A549 (cell line): ENCODE measurements around the gene RASSF8. TPM values are rescaled to one million over a fixed set of nuclear protein-coding genes. Genes with fewer than 3 reads are reported as not detected.

Source experiments
- ATAC-seq, 2 experiments: fragments of 200-7000 bp in 1 of 2; fragments of >200 bp in 1 of 2; cut with Nextera tagmentation in 1 of 2; cut with Tn5 transposase in 1 of 2; 3 replicates each; pipeline versions ENCODE4 v1.8.0 to v1.9.1; 2018 to 2020; ENCODE audit warnings: mild to moderate bottlenecking in 1 of 2, moderate library complexity in 1 of 2
- CTCF ChIA-PET: fragments of 300-600 bp; sonication (Branson Sonifier 250); formaldehyde crosslinking; extraction: SDS; loops from one replicate; lab custom pipeline; 2021; ENCODE audit warnings: antibody characterized with exemption, inconsistent platforms; lab: Yijun Ruan, JAX
- POLR2A ChIA-PET: fragments of 350-600 bp; formaldehyde crosslinking; extraction: SDS; loops from one replicate; lab custom pipeline; 2021; ENCODE audit warnings: antibody characterized with exemption, inconsistent platforms; lab: Yijun Ruan, JAX
- DNase-seq, 2 experiments: peaks; one replicate each; pipeline versions ENCODE4 v3.0.0 to v3.0.0-alpha.2; 2011 to 2016; ENCODE audit warnings: low read depth in 1 of 2, low spot score in 1 of 2
- FAIRE-seq: peaks from 2 replicates; lab custom pipeline; 2011; peaks lifted over from hg19 to GRCh38; lab: Jason Lieb, UNC
- H3K27ac ChIP-seq, 2 experiments: fragments of >200 bp; sonication (Bioruptor Twin); formaldehyde crosslinking; 3 replicates each; pipeline ENCODE4 v1.5.1; 2016 to 2017
- H3K4me1 ChIP-seq: fragments of >200 bp; sonication (Bioruptor Twin); formaldehyde crosslinking; 3 replicates; pipeline ENCODE4 v1.6.1; 2016
- H3K4me2 ChIP-seq: fragments of >200 bp; sonication (Bioruptor Twin); formaldehyde crosslinking; 3 replicates; pipeline ENCODE4 v1.6.1; 2016
- H3K4me3 ChIP-seq: fragments of >200 bp; sonication (Bioruptor Twin); formaldehyde crosslinking; 3 replicates; pipeline ENCODE4 v1.5.1; 2016
- H3K9me3 ChIP-seq: fragments of >200 bp; sonication (Bioruptor Twin); formaldehyde crosslinking; 3 replicates; pipeline ENCODE4 v1.6.1; 2016
- BCL3 ChIP-seq: fragments of >200 bp; sonication (Bioruptor Twin); formaldehyde crosslinking; IDR thresholded peaks from 3 replicates; pipeline ENCODE4 v1.6.1; 2016
- CBX2 ChIP-seq: fragments of 200-600 bp; sonication (generic); IDR thresholded peaks from 2 replicates; pipeline ENCODE4 v1.6.1; 2016; ENCODE audit warnings: low read depth, mild to moderate bottlenecking, borderline replicate concordance
- CEBPB ChIP-seq, 2 experiments: fragments of >200 bp in 1 of 2; sonication (Bioruptor Twin) in 1 of 2; formaldehyde crosslinking in 1 of 2; IDR thresholded peaks; 2 replicates each; pipeline ENCODE4 v1.6.1; 2012 to 2016
- CHD4 ChIP-seq: fragments of 200-600 bp; sonication (generic); IDR thresholded peaks from 2 replicates; pipeline ENCODE4 v1.6.1; 2016; ENCODE audit warnings: antibody characterized with exemption, mild to moderate bottlenecking, borderline replicate concordance
- CTCF ChIP-seq: fragments of >200 bp; sonication (Bioruptor Twin); formaldehyde crosslinking; IDR thresholded peaks from 3 replicates; pipeline ENCODE4 v1.5.1; 2016
- EP300 ChIP-seq, 2 experiments: fragments of >200 bp; sonication (Bioruptor Twin); formaldehyde crosslinking; IDR thresholded peaks; 2 replicates in 1 of 2; 3 replicates in 1 of 2; pipeline ENCODE4 v1.6.1; 2016 to 2017
- FOSL2 ChIP-seq, 2 experiments: fragments of 450-650 bp in 1 of 2; fragments of >200 bp in 1 of 2; sonication (Bioruptor Twin) in 1 of 2; formaldehyde crosslinking; IDR thresholded peaks; 2 replicates each; pipeline versions ENCODE4 v1.5.0 to v1.6.1; 2016 to 2020; ENCODE audit warnings: mild to moderate bottlenecking in 1 of 2, moderate library complexity in 1 of 2
- FOXS1 ChIP-seq: fragments of 250-450 bp; sonication (Bioruptor Pico); IDR thresholded peaks from 2 replicates; pipeline ENCODE4 v1.5.0; 2020; ENCODE audit warnings: mild to moderate bottlenecking, moderate library complexity
- GATA3 ChIP-seq: IDR thresholded peaks from 2 replicates; pipeline ENCODE4 v1.6.1; 2012; ENCODE audit warnings: borderline replicate concordance
- HMGXB4 ChIP-seq: fragments of 250-450 bp; sonication (Bioruptor Pico); IDR thresholded peaks from 2 replicates; pipeline ENCODE4 v1.5.0; 2021; ENCODE audit warnings: mild to moderate bottlenecking, moderate library complexity, borderline replicate concordance
- JUN ChIP-seq, 2 experiments: fragments of >200 bp; sonication (Bioruptor Twin); formaldehyde crosslinking; IDR thresholded peaks; 2 replicates in 1 of 2; 3 replicates in 1 of 2; pipeline ENCODE4 v1.6.1; 2016 to 2017
- KDM5A ChIP-seq: fragments of 200-600 bp; sonication (generic); IDR thresholded peaks from 2 replicates; pipeline ENCODE4 v1.6.1; 2016; ENCODE audit warnings: antibody characterized with exemption, mild to moderate bottlenecking
- MAX ChIP-seq: IDR thresholded peaks from 2 replicates; pipeline ENCODE4 v1.6.1; 2012
- PBX3 ChIP-seq: IDR thresholded peaks from 2 replicates; pipeline ENCODE4 v1.6.1; 2012
- PHF8 ChIP-seq: fragments of 200-600 bp; sonication (generic); IDR thresholded peaks from 2 replicates; pipeline ENCODE4 v1.6.1; 2016; ENCODE audit warnings: low read depth, mild to moderate bottlenecking, antibody characterized with exemption, moderate library complexity, borderline replicate concordance
- POLR2A ChIP-seq: IDR thresholded peaks from 2 replicates; pipeline ENCODE4 v1.6.1; 2012; ENCODE audit warnings: mild to moderate bottlenecking, low read length
- RAD21 ChIP-seq, 2 experiments: fragments of >200 bp in 1 of 2; sonication (Bioruptor Twin) in 1 of 2; formaldehyde crosslinking in 1 of 2; IDR thresholded peaks in 1 of 2; conservative IDR thresholded peaks in 1 of 2; 2 replicates in 1 of 2; 3 replicates in 1 of 2; pipeline ENCODE4 v1.6.1; 2012 to 2018; ENCODE audit warnings: inconsistent platforms in 1 of 2
- RFX5 ChIP-seq: fragments of 450-650 bp; IDR thresholded peaks from 2 replicates; pipeline ENCODE4 v1.7.1; 2014; ENCODE audit warnings: antibody characterized with exemption, mild to moderate bottlenecking, moderate library complexity
- SMC3 ChIP-seq: fragments of >200 bp; sonication (Bioruptor Twin); formaldehyde crosslinking; IDR thresholded peaks from 3 replicates; pipeline ENCODE4 v1.6.1; 2018; ENCODE audit warnings: inconsistent platforms
- ZC3H11A ChIP-seq: fragments of 450-650 bp; IDR thresholded peaks from 2 replicates; pipeline ENCODE4 v1.6.1; 2014; ENCODE audit warnings: antibody characterized with exemption, mild to moderate bottlenecking
- whole genome bisulfite sequencing: methylation state at CpG from one replicate; pipeline ENCODE4 v1.1.6; 2017; ENCODE audit errors: missing lambda C conversion rate; 5-methylcytosine and 5-hydroxymethylcytosine counted together
- polyA minus RNA-seq: library from RNA; depleted of rRNA, polyadenylated mRNA; stranded (reverse); fragments of >200 nt; gene quantifications from 2 replicates; pipeline ENCODE4 v1.2.3, GENCODE V29; 2011; rRNA and poly(A)+ RNA removed
- polyA plus RNA-seq, 4 experiments: library from polyadenylated mRNA; depleted of rRNA in 3 of 4; stranded (reverse); fragments of >200 nt; fragmentation: RNase III in 1 of 4; extraction: RNeasy Plus Mini Kit Qiagen cat#74134 plus additional on column Dnase treatment in 1 of 4; gene quantifications; 2 replicates in 3 of 4; 3 replicates in 1 of 4; pipeline ENCODE4 v1.2.3, GENCODE V29; 2011 to 2017

RASSF8 gene
- polyA plus RNA-seq (2011; rRNA removed) (7.4 and 8.7 TPM in 2 replicates), polyA plus RNA-seq (2017; fragmentation: RNase III; extraction: RNeasy Plus Mini Kit Qiagen cat#74134 plus additional on column Dnase treatment) (5.1 to 5.7 TPM (median 5.3 TPM) in 3 replicates), polyA minus RNA-seq (18.4 and 33.6 TPM in 2 replicates)
- 1.6 and 1.9 TPM in 2 replicates for polyA plus RNA-seq (2012; cell fraction: cytosol; rRNA removed)
- polyA plus RNA-seq (2012; cell fraction: nucleus; rRNA removed) = 0.82 and 1.5 TPM in 2 replicates

- TF ChIP-seq KDM5A (no peak), FOSL2 (IDR thresholded peaks at IDR 0.05) (no peak), FOSL2 (CRISPR knock-in tag; IDR thresholded peaks at IDR 0.05) (no peak), POLR2A (peak; percentile 22), GATA3 (no peak), CHD4 (no peak), CTCF (peak; percentile 23), BCL3 (0 out of 3 replicates have a peak, but pooled peaks have one; percentile 39), JUN (IDR thresholded peaks at IDR 0.05) (peak in 1 of 2 experiments; percentile 36; a peak in 2 of 5 replicates)
- peaks cover 13% of the 10 kb centered on the region for H3K4me1 ChIP-seq
- peak within 1 kb of the TSS; percentile 87 to 94 for H3K27ac ChIP-seq
- 0% methylated on average over 10 of the region's 113 CpGs for WGBS
- peak within 1 kb of the TSS; percentile 96 for H3K4me2 ChIP-seq
- H3K4me3 ChIP-seq = peak within 1 kb of the TSS; percentile 85
- ChIA-PET CTCF (interaction anchor here (0.6 to 3.2 kb wide), 12 partner anchors 9 to 1503 kb away, joined by 3 to 10 read pairs (median 3); no protein-coding TSS in a partner anchor), POLR2A (interaction anchor here (0.6 to 2.0 kb wide), 6 partner anchors 14 to 571 kb away, joined by 3 to 5 read pairs (median 4); no protein-coding TSS in a partner anchor)
- peak; percentile 53 to 62 for DNase-seq
- no peak for FAIRE-seq
- peak; percentile 88 to 89 for ATAC-seq
- H3K9me3 ChIP-seq = no peaks in the 10 kb centered on the region
Measured at GRCh38 chr12:25958428-25959070, at the start of gene RASSF8. Gene RASSF8, plus strand, starts transcription at chr12:25958682. Its CDS starts 96,662 bp downstream, at chr12:26055344.

- TF ChIP-seq PBX3 = no peak
- no peak for TF ChIP-seq CEBPB (IDR thresholded peaks at IDR 0.05)
- no peak for TF ChIP-seq ZC3H11A
- no peak for TF ChIP-seq JUN (IDR thresholded peaks at IDR 0.05)
- no peak for TF ChIP-seq PHF8
- TF ChIP-seq, all 56 proteins: peak for 0
- Histone ChIP-seq H3K9me3 (peaks cover 4% of the 10 kb centered on the region; the same call in 1 of the 3 replicates), H3K27ac (no peak overlapping the region), H3K4me1 (no peaks in the 10 kb centered on the region), H3K4me3 (no peak overlapping the region), H3K4me2 (no peak overlapping the region)
- no peak for FAIRE-seq
- no peak for DNase-seq
- ATAC-seq = no peak
- WGBS = 89% methylated on average over 2 of the region's 2 CpGs
- ChIA-PET POLR2A (no interaction called here), CTCF (interaction anchor here (0.6 to 1.1 kb wide), 2 partner anchors 89 to 115 kb away, joined by 3 read pairs; no protein-coding TSS in a partner anchor)
Measured at GRCh38 chr12:25914551-25914950, 43.9 kb upstream of the RASSF8 start.

GRCh38 chr12:25924491-25925001 is 33.9 kb upstream of the RASSF8 start:
- no peak for FAIRE-seq
- no peak for TF ChIP-seq JUN (IDR thresholded peaks at IDR 0.05)
- TF ChIP-seq CBX2 = no peak
- TF ChIP-seq MAX = no peak
- TF ChIP-seq SMC3 = no peak
- no peak for TF ChIP-seq FOXS1 (CRISPR knock-in tag)
- no peak for TF ChIP-seq EP300 (IDR thresholded peaks at IDR 0.05)
- no peak for TF ChIP-seq RAD21 (conservative IDR thresholded peaks at IDR 0.05 in 1 of 2, IDR thresholded peaks at IDR 0.05 in 1 of 2)
- TF ChIP-seq HMGXB4 = no peak
- TF ChIP-seq RFX5 = no peak
- 50% methylated on average over 7 of the region's 7 CpGs for WGBS
- H3K4me3 ChIP-seq = no peak overlapping the region
- peak in 1 of 2 experiments; percentile 5 for DNase-seq
- no peak overlapping the region for H3K27ac ChIP-seq
- no peaks in the 10 kb centered on the region for H3K4me1 ChIP-seq
- ATAC-seq = no peak
- CTCF ChIA-PET = no interaction called here
- POLR2A ChIA-PET = no interaction called here
- no peak overlapping the region for H3K4me2 ChIP-seq
- no peaks in the 10 kb centered on the region for H3K9me3 ChIP-seq
